HG02938 (cell line): Measurements from ENCODE around the gene KIF5A.
"Not testable (repeated sequence)": the region's sequence is repeated elsewhere in the genome, so short reads cannot be mapped to it uniquely, and the experiment has no call there.

Source experiments
- ATAC-seq: cut with Tn5 transposase; IDR thresholded peaks from one replicate; pipeline ENCODE4 v1.9.1; 2021; ENCODE audit warnings: mild to moderate bottlenecking, moderate library complexity; ENCODE audit not compliant: unreplicated experiment

Gene KIF5A

DNA sequence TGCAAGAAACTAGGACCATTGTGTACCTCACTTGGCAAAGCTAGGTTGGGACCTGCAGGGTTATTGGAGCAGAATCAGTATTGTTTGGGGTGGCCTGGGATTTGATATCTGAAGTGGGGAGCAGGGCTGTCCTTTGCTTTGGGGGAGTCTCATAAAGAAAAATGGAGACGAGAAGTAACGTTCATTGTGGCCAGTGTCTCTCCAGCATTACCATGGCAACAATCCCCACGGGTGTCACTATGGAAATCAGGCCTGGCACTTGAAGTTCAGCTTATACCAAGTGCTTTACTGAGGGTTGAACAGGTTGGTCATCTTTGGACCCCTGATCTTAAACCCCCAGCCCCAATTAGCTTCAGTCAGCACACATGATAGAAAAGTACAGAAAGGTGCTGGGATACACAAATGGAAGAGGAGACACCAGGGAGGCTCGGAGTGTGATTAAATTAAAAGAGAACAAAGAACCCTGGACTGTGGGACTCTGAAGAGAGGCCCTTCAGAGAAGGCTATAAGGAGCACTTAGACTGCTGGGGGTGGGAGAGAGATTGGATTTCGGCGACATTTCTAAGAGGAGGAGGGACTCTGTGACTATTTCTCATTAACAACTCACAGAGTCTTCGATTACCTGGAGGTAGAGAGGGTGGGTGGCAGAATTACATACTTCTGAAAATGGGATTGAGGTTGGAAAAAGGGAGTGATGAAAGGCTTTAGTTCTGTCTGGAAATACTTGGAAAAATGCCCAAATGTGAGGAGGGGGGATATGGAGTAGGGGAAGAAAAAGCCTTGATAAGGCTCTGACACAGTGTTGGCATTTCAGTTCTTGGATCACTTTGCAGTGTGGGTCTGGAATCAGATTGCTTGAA lies 3.7 kb downstream of the KIF5A start:
- no peak for ATAC-seq

- ATAC-seq = no peak
Measured at GRCh38 chr12:57554453-57554852, 4.6 kb downstream of the KIF5A start.

DNA sequence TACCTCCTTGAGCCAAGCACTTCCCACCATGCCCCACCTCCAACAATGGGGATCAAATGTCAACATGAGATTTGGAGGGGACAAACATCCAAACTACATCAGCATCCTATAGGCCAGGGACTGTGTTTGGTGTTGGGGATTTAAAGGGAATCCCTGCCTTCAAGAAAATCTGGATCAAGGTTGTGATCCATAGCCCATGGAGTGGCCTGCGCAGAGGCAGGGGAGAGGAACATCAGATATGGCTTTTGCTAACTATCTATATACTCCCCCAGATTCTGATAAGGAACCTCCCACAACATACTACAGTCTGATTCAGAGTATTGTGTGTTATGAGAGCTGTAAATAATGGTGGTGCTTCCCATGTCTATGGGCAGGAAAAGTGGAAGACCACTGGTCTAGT lies 5.1 kb downstream of the KIF5A start:
- ATAC-seq = no peak

DNA sequence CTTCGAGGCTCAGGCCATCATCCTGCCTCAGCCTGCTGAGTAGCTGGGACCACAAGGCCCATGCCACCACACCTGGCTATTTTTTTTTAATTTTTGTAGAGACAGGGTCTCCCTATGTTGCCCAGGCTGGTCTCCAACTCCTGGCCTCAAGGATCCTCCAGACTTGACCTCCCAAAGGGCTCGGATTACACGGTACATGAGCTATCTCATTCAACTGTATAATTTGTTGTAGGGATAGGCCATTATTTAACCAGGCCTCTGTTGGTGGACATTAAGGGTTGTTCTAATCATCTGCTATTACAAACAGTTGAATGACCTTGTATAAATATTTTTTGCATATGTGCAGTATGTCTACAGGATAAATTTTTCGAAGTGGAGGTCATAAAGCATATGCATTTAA lies 9.0 kb downstream of the KIF5A start:
- no peak for ATAC-seq

- ATAC-seq = no peak
Measured at GRCh38 chr12:57560516-57560915, 10.7 kb downstream of the KIF5A start.

GRCh38 chr12:57561117-57561516 lies 11.3 kb downstream of the KIF5A start:
- ATAC-seq = not testable (repeated sequence)

DNA sequence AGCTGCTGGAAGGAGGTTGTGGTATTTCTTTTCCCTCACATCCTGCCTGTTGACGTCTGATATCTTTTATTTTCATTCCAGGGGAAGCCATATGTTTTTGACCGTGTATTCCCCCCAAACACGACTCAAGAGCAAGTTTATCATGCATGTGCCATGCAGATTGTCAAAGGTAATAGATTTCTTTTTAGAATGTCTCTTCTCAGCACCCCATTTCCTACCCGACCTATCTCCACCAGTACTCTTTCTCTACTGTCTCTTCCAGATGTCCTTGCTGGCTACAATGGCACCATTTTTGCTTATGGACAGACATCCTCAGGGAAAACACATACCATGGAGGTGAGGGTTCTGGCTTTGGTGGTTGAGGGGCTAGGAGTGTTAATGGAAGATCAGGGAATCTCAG lies 13.5 kb downstream of the KIF5A start:
- ATAC-seq = no peak

- ATAC-seq = no peak
Measured at GRCh38 chr12:57564178-57564740, 14.4 kb downstream of the KIF5A start.

DNA sequence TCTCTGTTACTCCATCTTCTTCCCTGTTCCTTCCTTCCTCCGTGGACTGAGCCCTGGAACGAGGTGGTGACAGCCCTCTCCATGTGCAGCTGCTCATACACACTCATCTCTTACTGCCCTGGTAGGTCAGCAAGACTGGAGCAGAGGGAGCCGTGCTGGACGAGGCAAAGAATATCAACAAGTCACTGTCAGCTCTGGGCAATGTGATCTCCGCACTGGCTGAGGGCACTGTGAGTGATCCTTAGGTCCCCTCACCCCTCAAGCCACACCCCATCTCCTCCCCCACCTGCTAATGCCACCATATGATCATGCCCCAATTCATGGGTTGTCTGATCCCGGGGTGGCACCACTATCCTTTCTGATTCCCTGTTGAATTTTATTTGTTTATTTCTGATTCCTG lies 19.0 kb downstream of the KIF5A start:
- no peak for ATAC-seq

DNA sequence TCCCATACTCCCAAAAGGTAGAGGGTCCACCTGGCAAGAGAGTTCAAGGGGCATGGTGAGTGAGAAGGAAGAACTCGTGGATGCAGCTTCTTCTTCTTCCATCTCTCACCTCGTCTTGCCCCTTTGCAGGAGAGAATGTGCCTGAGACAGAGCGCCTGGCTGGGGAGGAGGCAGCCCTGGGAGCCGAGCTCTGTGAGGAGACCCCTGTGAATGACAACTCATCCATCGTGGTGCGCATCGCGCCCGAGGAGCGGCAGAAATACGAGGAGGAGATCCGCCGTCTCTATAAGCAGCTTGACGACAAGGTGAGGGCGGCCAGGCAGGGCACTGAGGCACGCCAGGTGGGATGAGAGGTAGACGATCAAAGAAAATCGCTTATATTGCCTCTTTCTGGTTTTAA lies 20.0 kb downstream of the KIF5A start:
- ATAC-seq = no peak

DNA sequence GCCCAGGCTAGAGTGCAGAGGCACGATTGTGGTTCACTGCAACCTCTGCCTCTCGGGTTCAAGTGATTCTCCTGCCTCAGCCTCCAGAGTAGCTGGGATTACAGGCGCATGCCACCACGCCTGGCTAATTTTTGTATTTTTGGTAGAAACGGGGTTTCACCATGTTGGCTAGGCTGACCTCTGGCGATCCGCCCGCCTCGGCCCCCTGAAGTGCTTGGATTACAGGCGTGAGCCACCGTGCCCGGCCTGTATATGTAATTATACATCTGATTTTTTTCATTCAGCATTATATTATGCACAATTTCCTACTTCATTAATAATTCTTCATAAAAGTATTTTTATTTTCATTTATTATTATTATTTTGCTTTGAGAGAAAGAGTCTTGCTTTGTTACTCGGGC lies 20.6 kb downstream of the KIF5A start:
- ATAC-seq = not testable (repeated sequence)

DNA sequence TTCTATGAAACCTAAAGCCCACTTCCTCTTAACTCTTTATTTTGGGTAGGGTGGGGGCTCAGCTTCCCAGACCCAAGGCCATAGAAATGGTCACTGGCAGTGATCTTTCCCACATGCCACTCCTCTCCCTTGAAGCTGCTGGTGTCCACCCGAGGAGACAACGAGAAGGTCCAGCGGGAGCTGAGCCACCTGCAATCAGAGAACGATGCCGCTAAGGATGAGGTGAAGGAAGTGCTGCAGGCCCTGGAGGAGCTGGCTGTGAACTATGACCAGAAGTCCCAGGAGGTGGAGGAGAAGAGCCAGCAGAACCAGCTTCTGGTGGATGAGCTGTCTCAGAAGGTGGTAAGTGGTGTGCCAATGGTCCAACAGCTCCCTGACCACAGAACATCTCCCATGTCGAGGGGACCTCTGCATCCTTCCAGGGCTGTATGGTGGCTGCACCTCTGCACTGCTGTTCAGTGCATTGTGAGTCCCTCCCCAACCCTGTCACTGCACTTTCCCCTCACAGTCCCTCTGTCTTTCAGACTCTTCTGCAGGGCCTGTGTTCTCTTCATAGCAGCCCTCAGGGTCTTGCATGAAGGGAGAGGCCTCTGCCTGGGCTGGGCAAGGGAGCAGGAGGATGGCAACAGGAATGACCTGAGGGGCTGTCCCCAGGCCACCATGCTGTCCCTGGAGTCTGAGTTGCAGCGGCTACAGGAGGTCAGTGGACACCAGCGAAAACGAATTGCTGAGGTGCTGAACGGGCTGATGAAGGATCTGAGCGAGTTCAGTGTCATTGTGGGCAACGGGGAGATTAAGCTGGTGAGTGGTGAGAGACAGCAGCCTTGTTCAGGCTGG lies 22.3 kb downstream of the KIF5A start:
- ATAC-seq = no peak

DNA sequence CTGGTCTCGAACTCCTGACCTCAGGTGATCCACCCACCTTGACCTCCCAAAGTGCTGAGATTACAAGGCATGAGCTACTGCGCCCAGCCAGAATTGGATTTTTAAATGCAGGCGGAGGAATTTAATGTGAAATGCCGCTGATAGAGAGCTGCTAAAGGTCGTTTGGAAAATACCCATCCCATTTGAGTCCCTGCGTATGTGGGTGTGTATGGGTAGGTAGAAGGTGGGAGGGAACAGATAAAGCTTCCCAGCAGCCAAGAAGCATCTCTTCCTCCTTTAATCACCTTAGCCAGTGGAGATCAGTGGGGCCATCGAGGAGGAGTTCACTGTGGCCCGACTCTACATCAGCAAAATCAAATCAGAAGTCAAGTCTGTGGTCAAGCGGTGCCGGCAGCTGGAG lies 25.0 kb downstream of the KIF5A start:
- ATAC-seq = no peak

DNA sequence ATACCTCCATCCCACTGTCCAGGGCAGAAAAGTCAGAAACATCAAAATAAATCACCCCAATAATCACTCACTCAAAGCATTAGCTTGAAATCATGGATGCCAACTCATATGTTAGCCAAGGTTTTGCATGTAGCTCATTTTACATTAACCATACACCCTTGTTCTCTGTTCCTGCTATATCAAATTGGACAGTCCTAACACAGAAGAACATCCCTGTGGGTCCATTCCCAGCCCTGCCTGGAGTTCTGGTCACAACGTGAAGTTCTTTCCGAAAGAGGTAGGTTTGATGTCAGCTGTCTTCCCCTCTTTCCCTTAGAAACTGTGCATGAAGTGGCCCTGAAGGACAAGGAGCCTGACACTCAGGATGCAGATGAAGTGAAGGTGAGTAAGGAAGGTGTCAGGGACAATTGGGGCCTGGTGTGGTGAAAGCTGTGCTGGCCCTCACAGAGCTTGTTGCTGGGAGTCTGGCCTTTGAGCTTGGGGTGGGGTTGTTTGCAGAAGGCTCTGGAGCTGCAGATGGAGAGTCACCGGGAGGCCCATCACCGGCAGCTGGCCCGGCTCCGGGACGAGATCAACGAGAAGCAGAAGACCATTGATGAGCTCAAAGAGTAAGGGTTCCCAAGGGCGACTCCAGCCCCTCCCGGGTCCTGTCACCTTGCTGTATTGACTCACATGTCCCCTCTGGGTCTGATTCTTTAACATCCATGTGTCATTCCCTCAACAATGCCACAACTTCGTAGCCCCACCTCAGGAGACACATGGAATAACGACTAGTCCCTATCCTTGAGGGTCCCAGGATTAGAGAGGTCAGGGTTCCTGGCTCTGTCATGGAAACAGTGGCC lies 26.1 kb downstream of the KIF5A start:
- no peak for ATAC-seq

- no peak for ATAC-seq
Measured at GRCh38 chr12:57576613-57577160, 26.8 kb downstream of the KIF5A start.

- ATAC-seq = no peak
Measured at GRCh38 chr12:57577981-57578758, 28.3 kb downstream of the KIF5A start.

DNA sequence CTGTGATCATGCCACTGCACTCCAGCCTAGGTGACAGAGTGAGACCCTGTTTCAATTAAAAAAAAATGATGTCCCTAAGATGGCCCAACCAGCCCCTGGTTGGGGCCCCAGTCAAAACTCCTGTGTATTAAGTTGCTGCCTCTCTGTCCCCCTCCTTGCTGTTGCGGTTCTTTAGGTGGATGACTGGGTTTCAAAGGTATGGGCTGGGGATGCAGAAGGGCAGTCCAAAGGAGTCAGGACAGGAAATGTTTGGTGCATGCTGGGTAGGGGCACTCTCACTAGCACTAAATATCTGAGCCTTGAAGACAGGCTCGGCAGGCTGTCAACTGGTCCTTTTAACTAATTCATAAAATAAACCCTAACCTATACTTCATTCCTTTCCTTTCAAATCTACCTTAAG lies 29.2 kb downstream of the KIF5A start:
- ATAC-seq = no peak

GRCh38 chr12:57579677-57580465 lies 30.0 kb downstream of the KIF5A start:
- no peak for ATAC-seq

GRCh38 chr12:57580466-57580795 lies 30.6 kb downstream of the KIF5A start:
- ATAC-seq = no peak
